ENCODE data around the gene TP53I3. TPM values are rescaled to one million over a fixed set of nuclear protein-coding genes. Genes with fewer than 3 reads are reported as not detected.
"Not testable (repeated sequence)": the region's sequence is repeated elsewhere in the genome, so short reads cannot be mapped to it uniquely, and the experiment has no call there.

TP53I3 gene
- total RNA-seq, 1 experiment from 2014 or later = 13.9 TPM

DNA sequence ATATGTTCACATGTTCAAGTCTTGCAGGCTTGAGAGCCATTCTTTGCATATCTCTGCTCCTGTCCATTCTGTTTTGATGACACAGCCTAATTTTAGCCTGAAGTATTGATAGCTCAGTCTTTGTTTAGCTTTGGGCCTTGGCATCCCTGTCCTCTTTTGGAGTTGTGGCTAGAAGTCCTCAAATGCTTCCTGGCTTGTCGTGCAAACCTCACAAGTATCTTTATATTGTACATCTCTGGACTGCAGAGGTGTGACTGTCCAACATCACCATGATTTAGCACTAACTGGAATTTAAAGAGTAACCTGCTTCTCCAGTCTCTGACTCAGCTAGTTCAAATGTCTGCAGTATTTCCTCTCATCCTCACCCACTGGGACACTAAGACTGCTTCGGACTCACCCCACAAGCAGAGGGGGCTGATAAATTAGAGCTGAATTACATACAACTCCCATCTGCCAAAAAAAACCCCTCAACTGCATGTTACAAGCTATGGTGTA is 26.8 kb upstream of the TP53I3 start:
- Mint-ChIP-seq H3K4me3 (ENCODE audit: low read depth, unreplicated experiment) (no peak overlapping the region), H3K4me1 (ENCODE audit: low read depth, unreplicated experiment) (peaks cover 11% of the 10 kb centered on the region), H3K27me3 (ENCODE audit: unreplicated experiment) (no peaks in the 10 kb centered on the region), H3K27ac (ENCODE audit: unreplicated experiment) (no peak overlapping the region), H3K9me3 (ENCODE audit: low read depth, unreplicated experiment) (peaks cover 3% of the 10 kb centered on the region), H3K36me3 (ENCODE audit: insufficient read depth, unreplicated experiment) (no peaks in the 10 kb centered on the region)
- CTCF ChIA-PET = no interaction called here
- no TSS peak for BruUV-seq (replicated peaks)
- TF ChIP-seq, protein P1, sequence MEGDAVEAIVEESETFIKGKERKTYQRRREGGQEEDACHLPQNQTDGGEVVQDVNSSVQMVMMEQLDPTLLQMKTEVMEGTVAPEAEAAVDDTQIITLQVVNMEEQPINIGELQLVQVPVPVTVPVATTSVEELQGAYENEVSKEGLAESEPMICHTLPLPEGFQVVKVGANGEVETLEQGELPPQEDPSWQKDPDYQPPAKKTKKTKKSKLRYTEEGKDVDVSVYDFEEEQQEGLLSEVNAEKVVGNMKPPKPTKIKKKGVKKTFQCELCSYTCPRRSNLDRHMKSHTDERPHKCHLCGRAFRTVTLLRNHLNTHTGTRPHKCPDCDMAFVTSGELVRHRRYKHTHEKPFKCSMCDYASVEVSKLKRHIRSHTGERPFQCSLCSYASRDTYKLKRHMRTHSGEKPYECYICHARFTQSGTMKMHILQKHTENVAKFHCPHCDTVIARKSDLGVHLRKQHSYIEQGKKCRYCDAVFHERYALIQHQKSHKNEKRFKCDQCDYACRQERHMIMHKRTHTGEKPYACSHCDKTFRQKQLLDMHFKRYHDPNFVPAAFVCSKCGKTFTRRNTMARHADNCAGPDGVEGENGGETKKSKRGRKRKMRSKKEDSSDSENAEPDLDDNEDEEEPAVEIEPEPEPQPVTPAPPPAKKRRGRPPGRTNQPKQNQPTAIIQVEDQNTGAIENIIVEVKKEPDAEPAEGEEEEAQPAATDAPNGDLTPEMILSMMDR (IDR thresholded peaks at IDR 0.05; ENCODE audit: unreplicated experiment) = no peak
- no peak for DNase-seq
- intact Hi-C loops (cut with micrococcal nuclease; ENCODE audit: unreplicated experiment) = no loop called here

DNA sequence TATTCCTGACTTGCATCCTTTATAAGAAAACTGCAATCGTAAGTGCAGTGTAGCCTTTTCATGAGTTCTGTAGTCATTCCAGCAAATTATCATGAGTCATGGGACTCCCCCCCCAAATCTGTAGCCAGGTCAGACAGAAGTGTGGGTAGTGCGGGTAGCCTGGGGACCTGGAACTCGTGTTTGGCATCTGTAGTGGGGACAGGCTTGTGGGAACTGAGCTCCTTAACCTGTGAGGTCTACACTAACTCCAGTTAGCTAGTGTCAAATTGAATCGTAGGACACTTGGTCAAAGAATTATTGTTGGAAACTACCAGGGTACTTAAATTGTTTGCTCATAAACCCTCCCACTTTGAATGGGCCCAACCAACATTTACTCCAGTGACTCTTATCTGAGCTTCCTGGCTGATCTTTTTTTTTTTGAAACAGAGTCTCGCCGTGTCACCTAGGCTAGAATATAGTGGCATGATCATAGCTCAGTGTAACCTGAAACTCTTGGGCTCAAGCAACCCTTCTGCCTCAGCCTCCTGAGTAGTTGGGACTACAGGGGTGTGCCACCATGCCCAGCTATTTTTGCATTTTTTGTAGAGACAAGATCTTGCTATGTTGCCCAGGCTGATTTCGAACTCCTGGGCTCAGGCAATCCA is 26.1 kb upstream of the TP53I3 start:
- Mint-ChIP-seq H3K36me3 (ENCODE audit: insufficient read depth, unreplicated experiment) (no peaks in the 10 kb centered on the region), H3K27ac (ENCODE audit: unreplicated experiment) (no peak overlapping the region), H3K4me3 (ENCODE audit: low read depth, unreplicated experiment) (no peak overlapping the region), H3K4me1 (ENCODE audit: low read depth, unreplicated experiment) (peaks cover 11% of the 10 kb centered on the region), H3K9me3 (ENCODE audit: low read depth, unreplicated experiment) (peaks cover 3% of the 10 kb centered on the region), H3K27me3 (ENCODE audit: unreplicated experiment) (no peaks in the 10 kb centered on the region)
- TF ChIP-seq, protein P1 (IDR thresholded peaks at IDR 0.05; ENCODE audit: unreplicated experiment) = no peak
- no TSS peak for BruUV-seq (replicated peaks)
- intact Hi-C loops (cut with micrococcal nuclease; ENCODE audit: unreplicated experiment) = no loop called here
- CTCF ChIA-PET = no interaction called here
- DNase-seq = no peak

GRCh38 chr2:24109431-24109830 is 24.8 kb upstream of the TP53I3 start:
- peaks cover 11% of the 10 kb centered on the region for H3K4me1 Mint-ChIP-seq (ENCODE audit: low read depth, unreplicated experiment)
- H3K9me3 Mint-ChIP-seq (ENCODE audit: low read depth, unreplicated experiment); BruUV-seq (replicated peaks); DNase-seq; H3K27ac Mint-ChIP-seq (ENCODE audit: unreplicated experiment); H3K36me3 Mint-ChIP-seq (ENCODE audit: insufficient read depth, unreplicated experiment); H3K27me3 Mint-ChIP-seq (ENCODE audit: unreplicated experiment); CTCF ChIA-PET; H3K4me3 Mint-ChIP-seq (ENCODE audit: low read depth, unreplicated experiment); intact Hi-C loops (cut with micrococcal nuclease; ENCODE audit: unreplicated experiment): not testable (repeated sequence)

GRCh38 chr2:24107336-24107735 is 22.7 kb upstream of the TP53I3 start:
- Mint-ChIP-seq H3K27ac (ENCODE audit: unreplicated experiment) (no peak overlapping the region), H3K27me3 (ENCODE audit: unreplicated experiment) (no peaks in the 10 kb centered on the region), H3K4me3 (ENCODE audit: low read depth, unreplicated experiment) (no peak overlapping the region), H3K36me3 (ENCODE audit: insufficient read depth, unreplicated experiment) (no peaks in the 10 kb centered on the region), H3K4me1 (ENCODE audit: low read depth, unreplicated experiment) (peaks cover 11% of the 10 kb centered on the region), H3K9me3 (ENCODE audit: low read depth, unreplicated experiment) (peaks cover 3% of the 10 kb centered on the region)
- CTCF ChIA-PET = interaction anchor here (0.6 kb wide), 1 partner anchor 22 kb away, joined by 3 read pairs; no protein-coding TSS in a partner anchor
- TF ChIP-seq, protein P1 (IDR thresholded peaks at IDR 0.05; ENCODE audit: unreplicated experiment) = no peak
- BruUV-seq (replicated peaks) = no TSS peak
- DNase-seq = no peak
- intact Hi-C loops (cut with micrococcal nuclease; ENCODE audit: unreplicated experiment) = no loop called here

DNA sequence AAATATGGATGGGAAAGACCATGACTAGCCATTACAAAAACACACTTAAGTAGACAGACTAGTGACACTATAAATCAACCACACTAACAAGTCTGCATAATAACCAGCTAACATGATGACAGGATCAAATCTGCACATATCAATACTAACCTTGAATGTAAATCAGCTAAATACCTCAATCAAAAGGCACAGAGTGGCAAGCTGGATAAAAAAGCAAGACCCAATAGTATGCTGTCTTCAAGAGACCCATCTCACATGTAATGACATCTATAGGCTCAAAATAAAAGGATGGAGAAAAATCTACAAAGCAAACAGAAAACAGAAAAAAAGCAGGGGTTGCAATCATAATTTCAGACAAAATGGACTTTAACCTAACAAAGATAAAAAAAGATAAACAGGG is 22.2 kb upstream of the TP53I3 start:
- BruUV-seq (replicated peaks) = no TSS peak

More for the DNA sequence above, 22.2 kb upstream of the TP53I3 start:
- no peaks in the 10 kb centered on the region for H3K27me3 Mint-ChIP-seq (ENCODE audit: unreplicated experiment)
- intact Hi-C loops (cut with micrococcal nuclease; ENCODE audit: unreplicated experiment) = no loop called here
- TF ChIP-seq, protein P1 (IDR thresholded peaks at IDR 0.05; ENCODE audit: unreplicated experiment) = no peak
- H3K9me3 Mint-ChIP-seq (ENCODE audit: low read depth, unreplicated experiment) = peaks cover 3% of the 10 kb centered on the region
- no peak overlapping the region for H3K27ac Mint-ChIP-seq (ENCODE audit: unreplicated experiment)
- H3K4me1 Mint-ChIP-seq (ENCODE audit: low read depth, unreplicated experiment) = peaks cover 9% of the 10 kb centered on the region
- CTCF ChIA-PET = interaction anchor here (0.6 kb wide), 2 partner anchors 21 to 52 kb away, joined by 3 read pairs; no protein-coding TSS in a partner anchor
- no peaks in the 10 kb centered on the region for H3K36me3 Mint-ChIP-seq (ENCODE audit: insufficient read depth, unreplicated experiment)
- H3K4me3 Mint-ChIP-seq (ENCODE audit: low read depth, unreplicated experiment) = no peak overlapping the region
- DNase-seq = no peak
